ENCODE measurements around the gene SH3BGRL2. TPM values are rescaled to one million over a fixed set of nuclear protein-coding genes. Genes with fewer than 3 reads are reported as not detected.

The SH3BGRL2 gene
- total RNA-seq, 2 experiments from 2014 or later, result 0.25 TPM; not detected in 1

DNA sequence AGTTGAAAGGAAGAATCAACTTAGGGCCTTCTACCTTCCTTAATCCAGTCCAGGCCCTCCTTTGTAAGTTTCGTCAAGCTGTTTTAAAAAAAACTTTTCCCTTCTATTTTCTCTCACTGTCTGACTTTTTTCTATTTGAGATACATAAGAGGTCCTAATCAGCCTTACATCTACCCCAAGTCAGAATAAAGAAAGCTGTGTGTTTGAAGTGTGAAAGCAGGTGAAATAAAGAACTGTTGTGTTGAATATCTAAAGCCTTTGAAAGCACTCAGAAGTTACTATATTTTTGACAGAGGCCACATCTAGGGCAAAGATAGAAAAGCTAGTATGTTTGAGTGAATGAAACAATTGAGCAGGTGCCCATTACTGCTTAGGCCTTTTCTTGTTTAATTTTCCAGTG, 35.5 kb downstream of the SH3BGRL2 start:
- no peak overlapping the region for H2AFZ ChIP-seq (ENCODE audit: low read length)
- H3K79me2 ChIP-seq (ENCODE audit: insufficient read depth, low read depth, low read length), result no peaks in the 10 kb centered on the region
- no TSS peak for BruUV-seq (replicated peaks)
- no peak overlapping the region for H3K27ac ChIP-seq (ENCODE audit: low read depth, low read length, poor library complexity, severe bottlenecking)
- H3K4me1 ChIP-seq (ENCODE audit: insufficient read depth, low read length, poor library complexity, severe bottlenecking), result no peaks in the 10 kb centered on the region
- no peak for DNase-seq (ENCODE audit: low spot score)
- ChIA-PET POLR2A (interaction anchor here (0.6 kb wide), 1 partner anchor 1144 kb away, joined by 4 read pairs; no protein-coding TSS in a partner anchor), CTCF (ENCODE audit: unreplicated experiment) (no interaction called here)
- intact Hi-C loops (cut with micrococcal nuclease; ENCODE audit: unreplicated experiment), result no loop called here
- no peaks in the 10 kb centered on the region for H3K36me3 ChIP-seq (ENCODE audit: insufficient read depth, low read length)
- H3K9me2 ChIP-seq (ENCODE audit: insufficient read depth, low read length), result no peaks in the 10 kb centered on the region
- H3K4me2 ChIP-seq (ENCODE audit: low read length), result no peak overlapping the region
- TF ChIP-seq, protein P1, sequence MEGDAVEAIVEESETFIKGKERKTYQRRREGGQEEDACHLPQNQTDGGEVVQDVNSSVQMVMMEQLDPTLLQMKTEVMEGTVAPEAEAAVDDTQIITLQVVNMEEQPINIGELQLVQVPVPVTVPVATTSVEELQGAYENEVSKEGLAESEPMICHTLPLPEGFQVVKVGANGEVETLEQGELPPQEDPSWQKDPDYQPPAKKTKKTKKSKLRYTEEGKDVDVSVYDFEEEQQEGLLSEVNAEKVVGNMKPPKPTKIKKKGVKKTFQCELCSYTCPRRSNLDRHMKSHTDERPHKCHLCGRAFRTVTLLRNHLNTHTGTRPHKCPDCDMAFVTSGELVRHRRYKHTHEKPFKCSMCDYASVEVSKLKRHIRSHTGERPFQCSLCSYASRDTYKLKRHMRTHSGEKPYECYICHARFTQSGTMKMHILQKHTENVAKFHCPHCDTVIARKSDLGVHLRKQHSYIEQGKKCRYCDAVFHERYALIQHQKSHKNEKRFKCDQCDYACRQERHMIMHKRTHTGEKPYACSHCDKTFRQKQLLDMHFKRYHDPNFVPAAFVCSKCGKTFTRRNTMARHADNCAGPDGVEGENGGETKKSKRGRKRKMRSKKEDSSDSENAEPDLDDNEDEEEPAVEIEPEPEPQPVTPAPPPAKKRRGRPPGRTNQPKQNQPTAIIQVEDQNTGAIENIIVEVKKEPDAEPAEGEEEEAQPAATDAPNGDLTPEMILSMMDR (conservative IDR thresholded peaks at IDR 0.05; ENCODE audit: low read length), result no peak
- TF ChIP-seq EZH2phosphoT487 (IDR thresholded peaks at IDR 0.05; ENCODE audit: borderline replicate concordance, low read depth, low read length), result no peak
- H3K9me3 ChIP-seq (ENCODE audit: low read length), result no peaks in the 10 kb centered on the region
- H4K20me1 ChIP-seq (ENCODE audit: insufficient read depth, low read length), result no peaks in the 10 kb centered on the region
- no peak overlapping the region for H3K4me3 ChIP-seq (ENCODE audit: low read depth, low read length, poor library complexity, severe bottlenecking)

DNA sequence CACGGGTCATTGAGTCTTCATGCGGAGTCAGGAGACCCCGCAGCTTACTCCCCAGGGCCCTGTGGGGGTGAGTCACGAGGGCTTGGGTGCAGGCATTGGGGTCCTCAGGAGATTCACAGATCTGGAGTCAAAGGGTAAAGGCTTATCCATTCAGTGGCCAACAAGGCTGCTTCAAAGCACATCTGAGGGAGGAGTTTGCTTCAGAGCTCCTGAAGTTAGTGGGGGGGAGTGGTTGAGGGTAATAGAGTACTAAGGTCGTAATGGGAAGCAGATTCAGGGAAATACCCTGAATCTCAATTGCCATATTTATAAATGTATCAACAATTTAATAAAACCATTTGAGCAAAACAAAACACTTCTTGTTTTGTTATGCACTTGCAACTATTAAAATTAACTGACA, 37.3 kb downstream of the SH3BGRL2 start:
- Histone ChIP-seq H3K4me2 (ENCODE audit: low read length) (no peak overlapping the region), H4K20me1 (ENCODE audit: insufficient read depth, low read length) (no peaks in the 10 kb centered on the region), H3K9me3 (ENCODE audit: low read length) (no peaks in the 10 kb centered on the region), H3K4me3 (ENCODE audit: low read depth, low read length, poor library complexity, severe bottlenecking) (no peak overlapping the region), H3K4me1 (ENCODE audit: insufficient read depth, low read length, poor library complexity, severe bottlenecking) (no peaks in the 10 kb centered on the region), H2AFZ (ENCODE audit: low read length) (no peak overlapping the region), H3K79me2 (ENCODE audit: insufficient read depth, low read depth, low read length) (no peaks in the 10 kb centered on the region), H3K36me3 (ENCODE audit: insufficient read depth, low read length) (no peaks in the 10 kb centered on the region), H3K27ac (ENCODE audit: low read depth, low read length, poor library complexity, severe bottlenecking) (no peak overlapping the region), H3K9me2 (ENCODE audit: insufficient read depth, low read length) (no peaks in the 10 kb centered on the region)
- POLR2A ChIA-PET, result interaction anchor here (0.7 kb wide), 1 partner anchor 25 kb away, joined by 6 read pairs; no protein-coding TSS in a partner anchor
- no peak for DNase-seq (ENCODE audit: low spot score)
- CTCF ChIA-PET (ENCODE audit: unreplicated experiment), result no interaction called here
- BruUV-seq (replicated peaks), result no TSS peak
- intact Hi-C loops (cut with micrococcal nuclease; ENCODE audit: unreplicated experiment), result no loop called here
- TF ChIP-seq, protein P1 (conservative IDR thresholded peaks at IDR 0.05; ENCODE audit: low read length), result no peak
- no peak for TF ChIP-seq EZH2phosphoT487 (IDR thresholded peaks at IDR 0.05; ENCODE audit: borderline replicate concordance, low read depth, low read length)

DNA sequence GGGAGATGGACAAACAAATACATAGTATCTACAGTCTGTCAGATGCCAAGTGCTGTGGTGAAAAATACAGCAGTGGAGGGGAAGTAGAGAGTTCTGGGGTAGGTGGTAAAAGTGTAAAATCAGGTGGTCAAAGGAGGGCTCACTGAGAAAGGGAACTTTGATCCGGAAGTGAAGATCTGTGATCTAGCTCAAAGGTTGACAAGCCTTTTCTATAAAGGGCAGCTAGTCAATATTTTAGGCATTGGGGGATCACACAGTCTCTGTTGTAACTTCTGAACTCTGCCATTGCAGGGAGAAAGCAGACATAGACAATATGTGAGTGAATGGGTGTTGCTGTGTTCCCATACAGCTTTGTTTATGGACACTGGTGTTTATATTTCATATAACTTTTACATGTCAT, 38.6 kb downstream of the SH3BGRL2 start:
- H4K20me1 ChIP-seq (ENCODE audit: insufficient read depth, low read length), result no peaks in the 10 kb centered on the region
- no peak for DNase-seq (ENCODE audit: low spot score)
- no peak overlapping the region for H3K4me3 ChIP-seq (ENCODE audit: low read depth, low read length, poor library complexity, severe bottlenecking)
- no peaks in the 10 kb centered on the region for H3K9me3 ChIP-seq (ENCODE audit: low read length)
- H3K79me2 ChIP-seq (ENCODE audit: insufficient read depth, low read depth, low read length), result no peaks in the 10 kb centered on the region
- no peaks in the 10 kb centered on the region for H3K9me2 ChIP-seq (ENCODE audit: insufficient read depth, low read length)
- H3K27ac ChIP-seq (ENCODE audit: low read depth, low read length, poor library complexity, severe bottlenecking), result no peak overlapping the region
- no peaks in the 10 kb centered on the region for H3K4me1 ChIP-seq (ENCODE audit: insufficient read depth, low read length, poor library complexity, severe bottlenecking)
- CTCF ChIA-PET (ENCODE audit: unreplicated experiment), result no interaction called here
- H3K36me3 ChIP-seq (ENCODE audit: insufficient read depth, low read length), result no peaks in the 10 kb centered on the region
- no peak overlapping the region for H2AFZ ChIP-seq (ENCODE audit: low read length)
- intact Hi-C loops (cut with micrococcal nuclease; ENCODE audit: unreplicated experiment), result no loop called here
- H3K4me2 ChIP-seq (ENCODE audit: low read length), result no peak overlapping the region
- no TSS peak for BruUV-seq (replicated peaks)
- POLR2A ChIA-PET, result no interaction called here
- TF ChIP-seq, protein P1 (conservative IDR thresholded peaks at IDR 0.05; ENCODE audit: low read length), result no peak
- TF ChIP-seq EZH2phosphoT487 (IDR thresholded peaks at IDR 0.05; ENCODE audit: borderline replicate concordance, low read depth, low read length), result no peak

Data from OCI-LY7 (cell line).